HG03025 (cell line): Measurements from ENCODE around the gene PARD3B.

ENCODE experiments used
- ATAC-seq: cut with Tn5 transposase; IDR thresholded peaks from one replicate; pipeline ENCODE4 v1.9.1; 2021; ENCODE audit warnings: mild to moderate bottlenecking, moderate library complexity; ENCODE audit not compliant: unreplicated experiment, low FRiP score

The PARD3B gene

GRCh38 chr2:204972606-204973336 is 427.5 kb downstream of the PARD3B start:
- ATAC-seq: no peak

- no peak for ATAC-seq
Observed at GRCh38 chr2:204973616-204974015, 428.3 kb downstream of the PARD3B start.

- no peak for ATAC-seq
Observed at GRCh38 chr2:204974487-204974886, 429.2 kb downstream of the PARD3B start.

GRCh38 chr2:204977914-204978313 is 432.6 kb downstream of the PARD3B start:
- ATAC-seq: no peak

GRCh38 chr2:204982303-204982702 is 437.0 kb downstream of the PARD3B start:
- no peak for ATAC-seq

- ATAC-seq: no peak
Observed at GRCh38 chr2:204984518-204984917, 439.2 kb downstream of the PARD3B start.

- no peak for ATAC-seq
Observed at GRCh38 chr2:204986641-204987040, 441.4 kb downstream of the PARD3B start.

- no peak for ATAC-seq
Observed at GRCh38 chr2:204988836-204989235, 443.6 kb downstream of the PARD3B start.

- ATAC-seq: no peak
Observed at GRCh38 chr2:204989877-204990276, 444.6 kb downstream of the PARD3B start.

- ATAC-seq: no peak
Observed at GRCh38 chr2:205001300-205001966, 456.2 kb downstream of the PARD3B start.

GRCh38 chr2:205002390-205002789 is 457.1 kb downstream of the PARD3B start:
- no peak for ATAC-seq

- ATAC-seq: no peak
Observed at GRCh38 chr2:205003288-205003687, 458.0 kb downstream of the PARD3B start.

GRCh38 chr2:205010196-205010595 is 464.9 kb downstream of the PARD3B start:
- no peak for ATAC-seq

- no peak for ATAC-seq
Observed at GRCh38 chr2:205011031-205011430, 465.8 kb downstream of the PARD3B start.

- ATAC-seq: no peak
Observed at GRCh38 chr2:205012961-205013360, 467.7 kb downstream of the PARD3B start.

GRCh38 chr2:205013586-205013985 is 468.3 kb downstream of the PARD3B start:
- no peak for ATAC-seq

- ATAC-seq: no peak
Observed at GRCh38 chr2:205014201-205014600, 468.9 kb downstream of the PARD3B start.

GRCh38 chr2:205017381-205017780 is 472.1 kb downstream of the PARD3B start:
- ATAC-seq: no peak

- no peak for ATAC-seq
Observed at GRCh38 chr2:205017912-205018311, 472.6 kb downstream of the PARD3B start.

- no peak for ATAC-seq
Observed at GRCh38 chr2:205020673-205021072, 475.4 kb downstream of the PARD3B start.

- ATAC-seq: no peak
Observed at GRCh38 chr2:205022841-205023240, 477.6 kb downstream of the PARD3B start.
